ENCODE measurements around the gene ADAM17. TPM values are rescaled to one million over a fixed set of nuclear protein-coding genes. Genes with fewer than 3 reads are reported as not detected.

The ADAM17 gene
- total and polyA plus RNA-seq, 2 of the 8 experiments (the other 6 are each of a cell fraction or from before 2014, with no cell fraction given): 6.5 to 23.5 TPM

GRCh38 chr2:9493478-9493877, 62.2 kb downstream of the ADAM17 start:
- no peaks in the 10 kb centered on the region for H3K79me1 ChIP-seq (ENCODE audit: low read depth, low read length)
- H2BK15ac ChIP-seq (ENCODE audit: low read length): no peak overlapping the region
- DNase-seq (ENCODE audit: low read depth in 1 of 2, low spot score in 2 of 2) (no peak), FAIRE-seq (no peak)
- no peak overlapping the region for H2BK20ac ChIP-seq (ENCODE audit: low read length)
- H3K4me2 ChIP-seq (ENCODE audit: insufficient read depth in 1 of 2, low read depth in 2 of 2, low read length in 2 of 2): no peak overlapping the region
- no peak overlapping the region for H3K27ac ChIP-seq (ENCODE audit: low read depth, low read length)
- no peak overlapping the region for H4K5ac ChIP-seq (ENCODE audit: insufficient read length, low read depth, low read length)
- H2BK120ac ChIP-seq (replicated peaks; ENCODE audit: low read depth, low read length): no peak overlapping the region
- no peaks in the 10 kb centered on the region for H3K79me2 ChIP-seq (ENCODE audit: control insufficient read depth in 1 of 2, insufficient read depth in 2 of 2, low read length in 2 of 2)
- WGBS, 2 experiments (ENCODE audit: extremely low coverage in 1 of 2, insufficient coverage in 1 of 2, insufficient read length in 1 of 2, insufficient replicate concordance in 2 of 2, low coverage in 1 of 2, low lambda C conversion rate in 2 of 2, missing lambda C conversion rate in 1 of 2): 88% methylated on average over 3 of the region's 3 CpGs; no CpG with 5 or more reads in 1 of the 2 experiments
- H3K36me3 ChIP-seq (ENCODE audit: control insufficient read depth in 2 of 4, insufficient read depth in 4 of 4, low read length in 3 of 4): peaks cover 23 to 71% (median 48%) of the 10 kb centered on the region in 4 experiments
- H3K4me1 ChIP-seq (replicated peaks in 1 of 4; ENCODE audit: control insufficient read depth in 3 of 4, insufficient read depth in 4 of 4, low read length in 3 of 4): no peaks in the 10 kb centered on the region
- no peak overlapping the region for H4K8ac ChIP-seq (ENCODE audit: extremely low read depth, insufficient read depth, low read length)
- no peak overlapping the region for H4K91ac ChIP-seq (replicated peaks; ENCODE audit: insufficient read length, low read length)
- no peak overlapping the region for H3K56ac ChIP-seq (replicated peaks; ENCODE audit: insufficient read length, low read depth, low read length)
- ChIA-PET CTCF (ENCODE audit: partially characterized antibody) (interaction anchor here (0.6 kb wide), 1 partner anchor 118 kb away, joined by 3 read pairs; no protein-coding TSS in a partner anchor), POLR2A (ENCODE audit: partially characterized antibody) (no interaction called here)
- no peak overlapping the region for H3K4me3 ChIP-seq (ENCODE audit: extremely low read depth in 1 of 4, insufficient read depth in 2 of 4, low read depth in 3 of 4, low read length in 4 of 4)
- H3K18ac ChIP-seq (ENCODE audit: extremely low read depth, low read length): no peak overlapping the region
- no peak overlapping the region for H2BK12ac ChIP-seq (ENCODE audit: low read depth, low read length)
- no peak overlapping the region for H2BK5ac ChIP-seq (ENCODE audit: low read depth, low read length)
- no peak overlapping the region for H3K9ac ChIP-seq (replicated peaks in 1 of 4; ENCODE audit: extremely low read depth in 1 of 4, low read depth in 3 of 4, low read length in 3 of 4)
- H3K27me3 ChIP-seq (replicated peaks in 1 of 4; ENCODE audit: control insufficient read depth in 3 of 4, extremely low read depth in 1 of 4, insufficient read depth in 3 of 4, low read length in 3 of 4): no peaks in the 10 kb centered on the region
- no peak for TF ChIP-seq HDAC6 (IDR thresholded peaks at IDR 0.05; ENCODE audit: low read depth, low read length)
- no peak for TF ChIP-seq PHF8 (conservative IDR thresholded peaks at IDR 0.05; ENCODE audit: low read depth, low read length)
- TF ChIP-seq SP4 (IDR thresholded peaks at IDR 0.05; ENCODE audit: low read length): no peak
- TF ChIP-seq E2F6 (IDR thresholded peaks at IDR 0.05): no peak
- no peak for TF ChIP-seq BACH1 (IDR thresholded peaks at IDR 0.05; ENCODE audit: low read length)
- no peak for TF ChIP-seq SAP30 (IDR thresholded peaks at IDR 0.05; ENCODE audit: insufficient read depth, insufficient replicate concordance, low read length)
- TF ChIP-seq KDM5A (IDR thresholded peaks at IDR 0.05; ENCODE audit: low read length): no peak
- peaks cover 0 to 1% of the 10 kb centered on the region in 2 experiments for H4K20me1 ChIP-seq (replicated peaks in 1 of 2; ENCODE audit: control insufficient read depth in 1 of 2, insufficient read depth in 2 of 2, low read length in 2 of 2)
- no peaks in the 10 kb centered on the region for H3K9me3 ChIP-seq (ENCODE audit: insufficient read depth in 2 of 2, low read depth in 1 of 2, low read length in 1 of 2)
- H3K23me2 ChIP-seq (ENCODE audit: low read depth, low read length): no peaks in the 10 kb centered on the region
- H2AFZ ChIP-seq (ENCODE audit: low read length): no peak overlapping the region
- H3K23ac ChIP-seq (ENCODE audit: insufficient read length): no peak overlapping the region
- no peak overlapping the region for H3K14ac ChIP-seq (ENCODE audit: insufficient read length)
- H3K4ac ChIP-seq (replicated peaks; ENCODE audit: insufficient read length, low read depth, low read length): no peak overlapping the region
- no peak overlapping the region for H2AK5ac ChIP-seq (ENCODE audit: low read depth, low read length)

Data from H1 (cell line).